ENCODE measurements around the gene CYP24A1. TPM values are rescaled to one million over a fixed set of nuclear protein-coding genes. Genes with fewer than 3 reads are reported as not detected.
A peak's percentile ranks its signal among the peaks of the same experiment; 100 is the strongest.
"Not testable (repeated sequence)": the region's sequence is repeated elsewhere in the genome, so short reads cannot be mapped to it uniquely, and the experiment has no call there.

Gene CYP24A1
- total RNA-seq, 4 donors from 2014 or later: 1.0 to 2.5 (median 1.5) TPM; not detected in 1

GRCh38 chr20:54127855-54128574 lies 45.8 kb downstream of the CYP24A1 start:
- no peak for TF ChIP-seq EP300 (IDR thresholded peaks at IDR 0.05)
- TF ChIP-seq, protein P1, sequence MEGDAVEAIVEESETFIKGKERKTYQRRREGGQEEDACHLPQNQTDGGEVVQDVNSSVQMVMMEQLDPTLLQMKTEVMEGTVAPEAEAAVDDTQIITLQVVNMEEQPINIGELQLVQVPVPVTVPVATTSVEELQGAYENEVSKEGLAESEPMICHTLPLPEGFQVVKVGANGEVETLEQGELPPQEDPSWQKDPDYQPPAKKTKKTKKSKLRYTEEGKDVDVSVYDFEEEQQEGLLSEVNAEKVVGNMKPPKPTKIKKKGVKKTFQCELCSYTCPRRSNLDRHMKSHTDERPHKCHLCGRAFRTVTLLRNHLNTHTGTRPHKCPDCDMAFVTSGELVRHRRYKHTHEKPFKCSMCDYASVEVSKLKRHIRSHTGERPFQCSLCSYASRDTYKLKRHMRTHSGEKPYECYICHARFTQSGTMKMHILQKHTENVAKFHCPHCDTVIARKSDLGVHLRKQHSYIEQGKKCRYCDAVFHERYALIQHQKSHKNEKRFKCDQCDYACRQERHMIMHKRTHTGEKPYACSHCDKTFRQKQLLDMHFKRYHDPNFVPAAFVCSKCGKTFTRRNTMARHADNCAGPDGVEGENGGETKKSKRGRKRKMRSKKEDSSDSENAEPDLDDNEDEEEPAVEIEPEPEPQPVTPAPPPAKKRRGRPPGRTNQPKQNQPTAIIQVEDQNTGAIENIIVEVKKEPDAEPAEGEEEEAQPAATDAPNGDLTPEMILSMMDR (IDR thresholded peaks at IDR 0.05): no peak
- no peak for TF ChIP-seq POLR2A (IDR thresholded peaks at IDR 0.05)
- TF ChIP-seq POLR2AphosphoS5 (IDR thresholded peaks at IDR 0.05): no peak
- WGBS: 87% methylated on average over 7 of the region's 7 CpGs
- no peaks in the 10 kb centered on the region for H3K36me3 ChIP-seq
- H3K27me3 ChIP-seq: no peaks in the 10 kb centered on the region
- H3K9me3 ChIP-seq: no peaks in the 10 kb centered on the region
- no peak overlapping the region for H3K4me3 ChIP-seq
- DNase-seq (ENCODE audit: low spot score in 2 of 2): no peak
- no peak overlapping the region for H3K27ac ChIP-seq
- peaks cover 13% of the 10 kb centered on the region for H3K4me1 ChIP-seq

DNA sequence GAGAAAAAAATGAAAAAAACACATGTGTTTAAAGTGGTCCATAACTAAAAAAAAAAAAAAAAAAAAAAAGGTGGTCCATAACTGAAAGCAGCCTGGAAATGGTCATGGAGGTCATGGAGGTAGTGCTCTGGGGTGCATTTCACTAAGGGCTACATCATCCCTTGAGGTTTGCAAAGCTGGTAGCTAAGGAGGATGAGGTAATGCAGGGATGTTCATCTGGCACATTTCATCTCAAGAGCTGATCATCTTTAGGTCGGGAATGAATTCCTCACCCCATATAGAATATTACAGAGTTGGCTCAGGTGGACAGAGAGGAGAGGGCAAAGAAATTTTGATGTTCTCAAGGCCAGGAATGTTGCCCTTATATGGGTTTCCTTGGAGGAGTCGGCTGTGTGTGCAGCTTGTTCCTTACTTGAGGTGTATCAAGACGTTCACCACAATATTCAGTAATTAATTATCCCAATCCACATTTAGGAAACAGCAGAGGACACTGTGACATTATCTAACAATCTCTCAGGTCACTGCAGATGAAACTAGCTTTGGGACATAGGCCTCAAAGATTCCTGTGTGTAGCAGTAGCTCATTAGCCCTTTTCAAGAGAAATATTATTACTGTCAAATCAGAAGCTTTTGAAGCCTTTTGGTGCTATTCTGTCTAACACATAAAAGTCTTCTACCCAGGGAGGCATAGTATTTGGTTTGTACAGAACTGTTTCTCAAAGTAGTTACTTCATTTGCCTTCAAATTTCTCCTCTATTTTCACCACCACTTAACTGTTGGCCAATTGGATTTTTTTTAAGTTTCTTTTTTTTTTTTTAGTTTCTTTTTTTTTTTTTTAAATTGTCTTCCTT lies 46.8 kb downstream of the CYP24A1 start:
- DNase-seq (ENCODE audit: low spot score in 2 of 2): no peak
- Histone ChIP-seq H3K4me1 (peaks cover 18% of the 10 kb centered on the region), H3K27ac (no peak overlapping the region), H3K4me3 (no peak overlapping the region), H3K27me3 (no peaks in the 10 kb centered on the region), H3K36me3 (no peaks in the 10 kb centered on the region), H3K9me3 (no peaks in the 10 kb centered on the region)
- 75% methylated on average over 3 of the region's 3 CpGs for WGBS
- TF ChIP-seq, protein P1 (IDR thresholded peaks at IDR 0.05): no peak
- TF ChIP-seq POLR2AphosphoS5 (IDR thresholded peaks at IDR 0.05) (no peak), EP300 (IDR thresholded peaks at IDR 0.05) (no peak), POLR2A (IDR thresholded peaks at IDR 0.05) (no peak)

DNA sequence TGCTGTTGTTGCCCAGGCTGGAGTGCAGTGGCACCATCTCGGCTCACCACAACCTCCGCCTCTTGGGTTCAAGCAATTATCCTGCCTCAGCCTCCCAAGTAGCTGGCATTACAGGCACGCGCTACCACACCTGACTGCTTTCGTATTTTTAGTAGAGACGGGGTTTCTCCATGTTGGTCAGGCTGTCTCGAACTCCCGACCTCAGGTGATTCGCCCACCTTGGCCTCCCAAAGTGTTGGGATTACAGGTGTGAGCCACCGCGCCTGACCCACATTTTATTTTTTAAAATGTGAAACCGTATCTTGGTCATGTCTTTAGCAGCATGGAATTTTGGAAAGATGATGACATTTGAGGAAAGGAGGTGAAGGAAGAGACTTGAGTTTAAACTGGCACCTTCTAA lies 47.5 kb downstream of the CYP24A1 start:
- not testable (repeated sequence) for DNase-seq (ENCODE audit: low spot score in 2 of 2); H3K27me3 ChIP-seq
- WGBS: 94% methylated on average over 12 of the region's 12 CpGs

DNA sequence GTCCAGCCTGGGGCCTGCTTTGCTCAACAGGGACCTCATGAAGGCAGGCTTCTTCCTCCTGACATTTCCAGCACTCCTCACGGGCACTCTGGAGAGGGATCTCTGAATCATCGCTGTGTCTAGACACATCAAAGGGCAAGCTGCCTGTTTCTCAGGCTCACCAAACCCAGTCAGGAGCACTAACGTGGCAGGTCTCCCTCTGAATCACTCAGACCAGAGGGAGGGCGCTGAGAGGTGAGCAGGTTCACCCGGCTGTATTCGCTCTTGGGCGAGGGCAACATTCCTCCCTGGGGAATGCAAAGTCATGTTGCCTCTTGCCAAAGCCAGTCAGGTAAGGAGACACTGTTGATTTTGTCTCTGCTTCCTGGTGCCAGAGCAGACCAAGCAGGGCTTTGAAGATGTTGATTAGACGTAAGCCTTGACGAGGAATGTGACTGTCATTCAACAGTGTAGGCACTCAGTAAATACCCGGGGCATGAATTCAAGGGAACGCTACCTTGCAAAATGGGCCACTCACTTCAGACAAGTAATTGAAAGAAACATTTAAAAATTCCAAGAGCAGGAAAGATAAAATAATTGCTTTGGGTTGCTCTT lies 50.1 kb downstream of the CYP24A1 start:
- peaks cover 12% of the 10 kb centered on the region for H3K4me1 ChIP-seq

More for the DNA sequence above, 47.5 kb downstream of the CYP24A1 start:
- peaks cover 12% of the 10 kb centered on the region for H3K4me1 ChIP-seq
- H3K27ac ChIP-seq, H3K9me3 ChIP-seq, H3K4me3 ChIP-seq, H3K36me3 ChIP-seq: not testable (repeated sequence)

GRCh38 chr20:54122681-54123586 lies 50.9 kb downstream of the CYP24A1 start:
- DNase-seq (ENCODE audit: low spot score in 2 of 2): no peak
- Histone ChIP-seq H3K36me3 (no peaks in the 10 kb centered on the region), H3K4me3 (no peak overlapping the region), H3K27ac (peak overlapping the region; percentile 70), H3K27me3 (no peaks in the 10 kb centered on the region), H3K9me3 (no peaks in the 10 kb centered on the region), H3K4me1 (peaks cover 12% of the 10 kb centered on the region)
- WGBS: 82% methylated on average over 10 of the region's 10 CpGs
- TF ChIP-seq POLR2AphosphoS5 (IDR thresholded peaks at IDR 0.05) (no peak), POLR2A (IDR thresholded peaks at IDR 0.05) (no peak), EP300 (IDR thresholded peaks at IDR 0.05) (no peak)
- TF ChIP-seq, protein P1 (IDR thresholded peaks at IDR 0.05): no peak

More for the DNA sequence above, 50.1 kb downstream of the CYP24A1 start:
- TF ChIP-seq EP300 (IDR thresholded peaks at IDR 0.05) (no peak), POLR2AphosphoS5 (IDR thresholded peaks at IDR 0.05) (peak in 1 of 3 donors; percentile 47)
- H3K9me3 ChIP-seq: no peaks in the 10 kb centered on the region
- DNase-seq (ENCODE audit: low spot score in 2 of 2): no peak
- WGBS: 46% methylated on average over 11 of the region's 11 CpGs
- peak overlapping the region; percentile 70 for H3K27ac ChIP-seq
- no peak overlapping the region for H3K4me3 ChIP-seq
- no peaks in the 10 kb centered on the region for H3K27me3 ChIP-seq
- no peaks in the 10 kb centered on the region for H3K36me3 ChIP-seq

Data from suprapubic skin (tissue), 4 donors.